Astrocyte (in vitro differentiated cells and primary cell): ENCODE measurements around the gene C9.

Experiments
- EZH2 ChIP-seq: IDR thresholded peaks from 2 replicates; pipeline ENCODE4 v1.6.1; 2012; ENCODE audit warnings: mild to moderate bottlenecking, low read length, inconsistent platforms; ENCODE audit not compliant: insufficient read depth
- TF ChIP-seq, protein P1 (sequence below): IDR thresholded peaks from 2 replicates; pipeline ENCODE4 v1.5.1; 2011; ENCODE audit warnings: low read depth, mild to moderate bottlenecking, inconsistent platforms, low read length, moderate library complexity; ENCODE audit not compliant: insufficient read depth

DNA sequence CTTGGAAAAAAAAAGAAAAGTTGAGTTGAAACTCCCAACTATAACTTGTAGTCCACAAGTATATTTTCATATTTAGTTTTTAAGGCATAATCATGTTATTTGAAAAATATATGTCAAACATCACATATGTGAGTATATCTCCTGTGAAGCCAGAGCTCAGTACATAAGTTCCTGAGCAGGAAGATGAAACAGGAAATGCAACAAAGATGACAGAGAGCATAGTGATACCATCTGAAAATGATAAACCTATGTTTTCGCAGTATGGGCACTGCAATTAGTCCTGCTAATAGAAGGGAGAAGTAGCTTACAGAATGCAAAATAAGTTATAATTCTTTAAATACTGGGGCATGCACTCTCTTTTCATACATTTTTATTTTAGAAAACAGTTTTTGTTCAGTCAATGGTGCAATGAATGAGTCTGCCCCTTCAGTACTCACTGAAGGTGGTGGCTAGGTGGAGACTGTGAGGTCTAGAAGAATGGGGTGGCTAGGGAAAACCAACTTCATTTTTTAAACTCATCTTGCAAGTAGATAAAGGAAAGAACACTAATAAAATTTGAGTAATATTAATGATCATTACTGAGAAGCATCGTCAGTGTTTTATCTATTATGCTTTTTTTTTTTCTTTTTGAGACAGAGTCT, 90.9 kb downstream of the C9 start:
- TF ChIP-seq, protein P1, sequence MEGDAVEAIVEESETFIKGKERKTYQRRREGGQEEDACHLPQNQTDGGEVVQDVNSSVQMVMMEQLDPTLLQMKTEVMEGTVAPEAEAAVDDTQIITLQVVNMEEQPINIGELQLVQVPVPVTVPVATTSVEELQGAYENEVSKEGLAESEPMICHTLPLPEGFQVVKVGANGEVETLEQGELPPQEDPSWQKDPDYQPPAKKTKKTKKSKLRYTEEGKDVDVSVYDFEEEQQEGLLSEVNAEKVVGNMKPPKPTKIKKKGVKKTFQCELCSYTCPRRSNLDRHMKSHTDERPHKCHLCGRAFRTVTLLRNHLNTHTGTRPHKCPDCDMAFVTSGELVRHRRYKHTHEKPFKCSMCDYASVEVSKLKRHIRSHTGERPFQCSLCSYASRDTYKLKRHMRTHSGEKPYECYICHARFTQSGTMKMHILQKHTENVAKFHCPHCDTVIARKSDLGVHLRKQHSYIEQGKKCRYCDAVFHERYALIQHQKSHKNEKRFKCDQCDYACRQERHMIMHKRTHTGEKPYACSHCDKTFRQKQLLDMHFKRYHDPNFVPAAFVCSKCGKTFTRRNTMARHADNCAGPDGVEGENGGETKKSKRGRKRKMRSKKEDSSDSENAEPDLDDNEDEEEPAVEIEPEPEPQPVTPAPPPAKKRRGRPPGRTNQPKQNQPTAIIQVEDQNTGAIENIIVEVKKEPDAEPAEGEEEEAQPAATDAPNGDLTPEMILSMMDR, result no peak
- TF ChIP-seq EZH2, result no peak
